ENCODE results near the gene CDC37. TPM values are rescaled to one million over a fixed set of nuclear protein-coding genes. Genes with fewer than 3 reads are reported as not detected.

The CDC37 gene
- total RNA-seq, 1 experiment from 2014 or later, result 204 TPM

GRCh38 chr19:10352764-10353671, 50.3 kb downstream of the CDC37 start (continued):
- TF ChIP-seq ZNF281 (CRISPR knock-in tag; IDR thresholded peaks at IDR 0.05) (peak; percentile 29; the same call in 1 of the 2 replicates), FOXK1 (CRISPR knock-in tag; IDR thresholded peaks at IDR 0.05) (peak; percentile 40; the same call in 1 of the 2 replicates), NFATC4 (CRISPR knock-in tag; IDR thresholded peaks at IDR 0.05) (no peak), ATF1 (CRISPR knock-in tag; IDR thresholded peaks at IDR 0.05) (no peak), ESRRA (CRISPR knock-in tag; IDR thresholded peaks at IDR 0.05; ENCODE audit: borderline replicate concordance) (peak; percentile 33; the same call in 1 of the 2 replicates)

- ChIA-PET CTCF (no interaction called here), POLR2A (interaction anchor here (0.7 kb wide), 1 partner anchor 101 kb away, joined by 3 read pairs; no protein-coding TSS in a partner anchor)
- H3K9me3 Mint-ChIP-seq, result no peaks in the 10 kb centered on the region
- no peaks in the 10 kb centered on the region for H3K4me1 Mint-ChIP-seq
- ATAC-seq (no peak), DNase-seq (ENCODE audit: low spot score) (no peak)
- no peak overlapping the region for H3K4me3 Mint-ChIP-seq
- H3K27me3 Mint-ChIP-seq (ENCODE audit: low read depth), result no peaks in the 10 kb centered on the region
- no peaks in the 10 kb centered on the region for H3K36me3 Mint-ChIP-seq
- no peak overlapping the region for H3K27ac Mint-ChIP-seq
- TF ChIP-seq SOX15 (CRISPR knock-in tag; IDR thresholded peaks at IDR 0.05) (no peak), JUN (CRISPR knock-in tag; IDR thresholded peaks at IDR 0.05) (no peak), FOXJ3 (CRISPR knock-in tag; IDR thresholded peaks at IDR 0.05; ENCODE audit: borderline replicate concordance) (no peak), CDX4 (CRISPR knock-in tag; IDR thresholded peaks at IDR 0.05; ENCODE audit: borderline replicate concordance) (no peak), ZNF317 (CRISPR knock-in tag; IDR thresholded peaks at IDR 0.05; ENCODE audit: borderline replicate concordance, low read depth) (no peak), HMGA2 (CRISPR knock-in tag; IDR thresholded peaks at IDR 0.05) (no peak), MLX (CRISPR knock-in tag; IDR thresholded peaks at IDR 0.05) (no peak), MYBL2 (CRISPR knock-in tag; IDR thresholded peaks at IDR 0.05) (no peak), E2F1 (CRISPR knock-in tag; IDR thresholded peaks at IDR 0.05) (no peak), NR1H2 (CRISPR knock-in tag; IDR thresholded peaks at IDR 0.05) (no peak), NFATC4 (CRISPR knock-in tag; IDR thresholded peaks at IDR 0.05) (no peak), CTCF (IDR thresholded peaks at IDR 0.05) (no peak), GTF2I (CRISPR knock-in tag; conservative IDR thresholded peaks at IDR 0.05) (no peak), IRF1 (CRISPR knock-in tag; IDR thresholded peaks at IDR 0.05) (no peak), HMGXB4 (CRISPR knock-in tag; IDR thresholded peaks at IDR 0.05) (no peak), FOXP4 (CRISPR knock-in tag; IDR thresholded peaks at IDR 0.05) (no peak), IRF2 (CRISPR knock-in tag; IDR thresholded peaks at IDR 0.05; ENCODE audit: borderline replicate concordance, low read depth) (no peak), RELA (CRISPR knock-in tag; IDR thresholded peaks at IDR 0.05; ENCODE audit: borderline replicate concordance) (no peak), GRHL2 (CRISPR knock-in tag; IDR thresholded peaks at IDR 0.05; ENCODE audit: insufficient replicate concordance, severe bottlenecking) (no peak)
These were observed 56.8 kb downstream of the CDC37 start for GRCh38 chr19:10346509-10346908.
